Neural cell (in vitro differentiated cells): Measurements from ENCODE around the gene SPOCK1.

Source experiments
- CTCF ChIP-seq: fragments of 450-650 bp; IDR thresholded peaks from 2 replicates; pipeline ENCODE4 v1.5.1; 2014; ENCODE audit warnings: antibody characterized with exemption, mild to moderate bottlenecking, moderate library complexity; ENCODE audit not compliant: poor library complexity, severe bottlenecking
- EP300 ChIP-seq: fragments of 450-650 bp; conservative IDR thresholded peaks from 2 replicates; pipeline ENCODE4 v1.6.1; 2014; ENCODE audit warnings: antibody characterized with exemption, mild to moderate bottlenecking, moderate library complexity; ENCODE audit not compliant: poor library complexity, severe bottlenecking
- EZH2 ChIP-seq: fragments of 200-600, 300-800 bp; shearing (Covaris generic), sonication (generic); IDR thresholded peaks from 2 replicates; pipeline ENCODE4 v1.6.1; 2014; ENCODE audit warnings: antibody characterized with exemption, low read length, borderline replicate concordance, mild to moderate bottlenecking; ENCODE audit not compliant: insufficient read depth, poor library complexity, severe bottlenecking
- RAD21 ChIP-seq: fragments of 450-650 bp; conservative IDR thresholded peaks from 2 replicates; pipeline ENCODE4 v1.6.1; 2014; ENCODE audit warnings: antibody characterized with exemption, mild to moderate bottlenecking, moderate library complexity
- REST ChIP-seq: IDR thresholded peaks from 2 replicates; pipeline ENCODE4 v1.6.1; 2012; ENCODE audit warnings: borderline replicate concordance
- SMC3 ChIP-seq: fragments of 450-650 bp; conservative IDR thresholded peaks from 2 replicates; pipeline ENCODE4 v1.6.1; 2014; ENCODE audit warnings: antibody characterized with exemption, mild to moderate bottlenecking, moderate library complexity; ENCODE audit not compliant: poor library complexity
- TAF1 ChIP-seq: IDR thresholded peaks from 2 replicates; pipeline ENCODE4 v1.6.1; 2012; ENCODE audit warnings: low read depth

GRCh38 chr5:137409736-137410135, 89.4 kb downstream of the SPOCK1 start:
- TF ChIP-seq CTCF (no peak), REST (no peak), EP300 (no peak), EZH2 (no peak), TAF1 (no peak), SMC3 (no peak), RAD21 (no peak)
